ENCODE data around the gene KLHL29. TPM values are rescaled to one million over a fixed set of nuclear protein-coding genes. Genes with fewer than 3 reads are reported as not detected.

KLHL29 gene
- polyA plus RNA-seq, 3 donors, result 1.4 to 10.2 (median 4.6) TPM

- 64 to 87% (median 82%) methylated on average over 1 of the region's 1 CpG for WGBS, 3 donors
- H3K27ac ChIP-seq (ENCODE audit: low read depth, low read length), result no peak overlapping the region
Measured at GRCh38 chr2:23363268-23363667, 21.7 kb upstream of the KLHL29 start.

- 19 to 44% (median 33%) methylated on average over 1 of the region's 1 CpG for WGBS, 3 donors
- H3K27ac ChIP-seq (ENCODE audit: low read depth, low read length), result no peak overlapping the region
Measured at GRCh38 chr2:23363831-23364230, 21.1 kb upstream of the KLHL29 start.

- WGBS, 3 donors, result 59 to 60% (median 60%) methylated on average over 9 of the region's 9 CpGs
- no peak overlapping the region for H3K27ac ChIP-seq (ENCODE audit: low read depth, low read length)
Measured at GRCh38 chr2:23366720-23367119, 18.3 kb upstream of the KLHL29 start.

DNA sequence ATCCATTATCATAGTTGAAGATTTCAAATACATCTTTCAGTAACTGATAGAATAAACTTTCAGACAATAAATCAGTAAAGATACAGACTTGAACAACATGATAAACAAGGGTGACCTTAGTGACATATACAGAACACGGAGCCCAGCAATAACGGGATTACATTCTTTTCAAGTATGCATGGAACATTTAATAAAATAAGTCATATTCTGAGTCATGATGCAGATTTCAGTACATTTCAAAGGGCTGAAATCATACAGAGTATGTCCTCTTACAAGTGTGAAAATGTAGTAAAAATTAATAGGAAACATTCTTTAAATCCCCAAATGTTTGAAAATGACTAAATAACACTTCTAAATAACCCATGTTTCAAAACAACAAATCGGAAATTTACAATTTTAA lies 17.2 kb upstream of the KLHL29 start:
- 72 to 75% (median 73%) methylated on average over 3 of the region's 3 CpGs for WGBS, 3 donors
- no peak overlapping the region for H3K27ac ChIP-seq (ENCODE audit: low read depth, low read length)

DNA sequence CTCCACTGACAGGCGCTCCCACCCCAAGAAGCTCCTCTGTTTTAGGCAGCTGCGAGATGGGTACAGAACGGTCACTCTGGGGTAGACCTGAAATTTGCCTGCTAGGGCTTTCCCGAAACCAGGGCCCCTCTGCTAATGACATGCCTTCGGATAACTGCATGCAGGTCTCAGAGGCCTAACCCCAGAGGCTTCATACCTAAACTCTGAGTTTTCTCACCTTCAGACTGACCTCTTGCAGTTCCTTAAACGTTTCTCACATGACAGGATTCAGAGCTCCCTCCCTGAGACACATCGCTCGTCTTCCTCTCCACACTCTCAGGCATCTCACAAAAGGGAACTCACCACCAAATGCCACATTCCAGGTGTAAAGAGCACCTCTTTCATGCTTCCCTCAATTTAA lies 11.3 kb upstream of the KLHL29 start:
- WGBS, 3 donors, result 82 to 88% (median 84%) methylated on average over 8 of the region's 8 CpGs
- H3K27ac ChIP-seq (ENCODE audit: low read depth, low read length), result no peak overlapping the region

DNA sequence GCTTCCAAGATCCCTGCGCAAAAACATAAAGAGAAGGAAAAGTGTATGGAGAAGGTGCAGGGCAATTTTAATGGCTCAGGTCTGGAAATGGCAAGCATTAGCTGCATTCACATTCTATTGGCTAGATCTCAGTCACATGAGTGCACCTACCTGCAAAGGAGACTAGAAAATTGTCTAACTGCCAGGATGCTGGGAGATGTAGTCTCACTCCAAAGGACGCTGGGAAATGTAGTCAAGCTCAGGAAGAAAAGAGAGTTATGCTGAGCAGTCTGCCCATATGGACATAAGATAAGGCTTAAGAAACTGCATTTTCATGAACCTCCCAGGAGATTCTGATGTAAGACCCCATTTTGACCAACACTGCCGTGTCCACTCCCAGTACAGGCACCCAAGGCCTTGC lies 9.5 kb upstream of the KLHL29 start:
- WGBS, 3 donors, result 80 to 86% (median 83%) methylated on average over 3 of the region's 3 CpGs
- H3K27ac ChIP-seq (ENCODE audit: low read depth, low read length), result no peak overlapping the region

- H3K27ac ChIP-seq (ENCODE audit: low read depth, low read length), result no peak overlapping the region
- WGBS, 3 donors, result 63 to 75% (median 74%) methylated on average over 5 of the region's 5 CpGs
Measured at GRCh38 chr2:23376075-23376474, 8.9 kb upstream of the KLHL29 start.

GRCh38 chr2:23376972-23377371 lies 8.0 kb upstream of the KLHL29 start:
- H3K27ac ChIP-seq (ENCODE audit: low read depth, low read length), result no peak overlapping the region
- 82 to 86% (median 86%) methylated on average over 8 of the region's 8 CpGs for WGBS, 3 donors

- 77 to 87% (median 87%) methylated on average over 4 of the region's 4 CpGs for WGBS, 3 donors
Measured at GRCh38 chr2:23377771-23378170, 7.2 kb upstream of the KLHL29 start.

DNA sequence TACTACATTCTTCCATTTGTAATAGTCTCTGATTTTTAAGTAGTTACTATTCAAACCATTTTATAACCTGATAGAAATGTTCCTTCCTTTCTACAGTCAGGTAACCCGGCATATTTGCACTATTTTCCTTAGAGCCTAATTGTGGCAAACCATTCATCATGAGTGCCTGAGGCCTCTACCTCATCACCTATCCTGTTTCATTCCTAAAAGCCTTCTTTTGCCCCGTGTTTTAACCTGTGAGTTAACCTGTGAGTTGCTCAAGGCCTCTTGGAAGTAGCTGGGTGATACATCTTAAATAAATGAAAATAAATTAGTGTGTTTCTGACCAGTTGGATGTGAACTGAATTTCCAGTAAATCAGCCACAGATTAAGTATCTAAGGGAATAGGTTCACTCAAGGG lies 6.5 kb upstream of the KLHL29 start:
- whole genome bisulfite sequencing, 3 donors, result 68 to 91% (median 88%) methylated on average over 2 of the region's 2 CpGs
- no peak overlapping the region for H3K27ac ChIP-seq (ENCODE audit: low read depth, low read length)

More at GRCh38 chr2:23377771-23378170, 7.2 kb upstream of the KLHL29 start:
- H3K27ac ChIP-seq (ENCODE audit: low read depth, low read length), result no peak overlapping the region

GRCh38 chr2:23379220-23379695 lies 5.7 kb upstream of the KLHL29 start:
- H3K27ac ChIP-seq (ENCODE audit: low read depth, low read length), result no peak overlapping the region
- WGBS, 3 donors, result 62 to 95% (median 85%) methylated on average over 6 to 7 of the region's 7 CpGs

- WGBS, 3 donors, result 25 to 42% (median 35%) methylated on average over 4 of the region's 4 CpGs
- H3K27ac ChIP-seq (ENCODE audit: low read depth, low read length), result no peak overlapping the region
Measured at GRCh38 chr2:23380562-23381065, 4.4 kb upstream of the KLHL29 start.

DNA sequence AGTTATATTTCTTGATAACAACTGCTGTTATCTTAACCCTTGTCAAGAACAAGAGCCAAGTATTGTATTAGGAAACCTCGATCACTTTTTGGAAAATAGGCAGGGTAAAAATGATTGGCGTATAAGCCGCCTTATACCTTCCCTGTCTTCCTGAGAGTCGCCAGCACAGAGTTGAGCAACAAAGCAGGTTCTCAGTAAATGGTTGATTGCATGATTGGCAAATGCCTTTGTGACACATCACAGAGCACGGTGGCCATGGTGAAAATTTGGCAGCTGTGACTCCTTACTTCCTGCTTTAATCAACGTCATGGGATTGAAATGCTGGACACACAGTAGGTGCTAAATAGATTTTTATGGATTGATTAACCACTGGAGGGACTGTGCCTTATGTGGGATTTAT lies 3.9 kb upstream of the KLHL29 start:
- 32 to 39% (median 36%) methylated on average over 6 of the region's 6 CpGs for WGBS, 3 donors
- H3K27ac ChIP-seq (ENCODE audit: low read depth, low read length), result no peak overlapping the region

- H3K27ac ChIP-seq (ENCODE audit: low read depth, low read length), result no peak overlapping the region
- 32 to 53% (median 53%) methylated on average over 3 of the region's 3 CpGs for WGBS, 3 donors
Measured at GRCh38 chr2:23381485-23381884, 3.5 kb upstream of the KLHL29 start.

GRCh38 chr2:23383100-23383499 lies 1.9 kb upstream of the KLHL29 start:
- whole genome bisulfite sequencing, 3 donors, result 76 to 86% (median 80%) methylated on average over 4 of the region's 4 CpGs
- H3K27ac ChIP-seq (ENCODE audit: low read depth, low read length), result no peak overlapping the region

GRCh38 chr2:23385351-23385747 lies 370 bp downstream of the KLHL29 start:
- WGBS, 3 donors, result 0 to 1% (median 1%) methylated on average over 27 to 50 of the region's 52 CpGs
- H3K27ac ChIP-seq (ENCODE audit: low read depth, low read length), result no peak overlapping the region

DNA sequence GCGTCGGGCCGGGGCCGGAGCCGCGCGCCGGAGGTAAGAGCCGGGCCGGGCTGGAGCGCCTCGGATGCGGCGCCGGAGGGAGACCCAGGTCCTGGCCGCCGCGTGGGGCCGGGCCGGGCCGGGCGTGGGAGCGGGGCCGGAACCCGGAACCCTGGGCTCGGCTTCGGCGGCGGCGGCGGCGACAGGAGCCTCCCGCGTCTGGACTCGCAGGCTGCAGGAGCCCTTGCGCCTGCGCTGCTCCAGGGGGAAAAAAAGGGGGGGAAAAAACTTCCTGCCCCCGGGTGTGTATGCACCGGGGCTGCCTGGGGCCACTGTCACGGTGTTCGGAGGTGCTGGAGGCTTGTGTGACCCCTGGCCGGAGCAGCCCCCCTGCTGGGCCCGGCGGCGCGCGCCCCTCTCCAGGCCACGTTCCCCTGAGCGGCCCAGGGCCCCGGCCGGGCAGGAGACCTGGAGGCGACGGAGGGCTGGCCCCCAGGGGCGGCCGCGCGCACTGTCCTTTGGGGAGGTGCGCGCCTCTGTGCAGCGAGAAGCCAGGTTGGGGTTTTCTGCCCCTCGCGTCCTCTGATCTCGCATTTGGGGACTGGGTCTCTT lies 864 bp downstream of the KLHL29 start:
- WGBS, 3 donors, result 1 to 2% (median 2%) methylated on average over 51 to 63 of the region's 63 CpGs

GRCh38 chr2:23386339-23387220 lies 1.6 kb downstream of the KLHL29 start:
- WGBS, 3 donors, result 1% methylated on average over 67 to 91 of the region's 91 CpGs
- H3K27ac ChIP-seq (ENCODE audit: low read depth, low read length), result no peak overlapping the region

More for the DNA sequence above, 864 bp downstream of the KLHL29 start:
- H3K27ac ChIP-seq (ENCODE audit: low read depth, low read length), result no peak overlapping the region

GRCh38 chr2:23387221-23387550 lies 2.2 kb downstream of the KLHL29 start:
- 4 to 11% (median 10%) methylated on average over 9 of the region's 9 CpGs for WGBS, 3 donors

DNA sequence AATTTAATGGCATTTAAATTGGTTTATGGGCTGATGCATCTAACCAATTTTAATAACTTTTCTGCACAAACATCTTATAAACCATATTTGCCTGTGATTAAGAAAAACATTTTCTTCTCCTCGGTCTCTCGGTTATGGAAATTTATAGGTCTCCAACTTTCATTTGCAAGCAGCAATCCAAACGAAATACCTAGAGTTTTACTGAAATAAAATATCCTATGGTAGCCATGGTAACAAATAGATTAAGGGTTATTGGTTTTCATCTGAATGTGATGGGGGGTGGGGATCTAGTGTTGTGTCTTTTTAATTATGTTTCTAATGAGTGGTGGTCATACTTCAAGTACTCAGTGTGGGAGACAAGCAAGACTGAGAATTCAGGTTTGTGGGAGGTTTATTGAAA lies 2.9 kb downstream of the KLHL29 start:
- WGBS, 3 donors, result 59 to 71% (median 67%) methylated on average over 3 of the region's 3 CpGs
- no peak overlapping the region for H3K27ac ChIP-seq (ENCODE audit: low read depth, low read length)

More at GRCh38 chr2:23387221-23387550, 2.2 kb downstream of the KLHL29 start:
- no peak overlapping the region for H3K27ac ChIP-seq (ENCODE audit: low read depth, low read length)
